Sigmoid colon (tissue), 4 donors: Measurements from ENCODE around the gene SYNJ2.

Experiments
- CTCF ChIP-seq, 4 experiments: fragments of 450-650 bp in 3 of 4; fragments of 200-600 bp in 1 of 4; IDR thresholded peaks; one replicate each; pipeline ENCODE4 v1.5.1; 2016 to 2019; ENCODE audit warnings: antibody characterized with exemption in 4 of 4, mild to moderate bottlenecking in 3 of 4, moderate library complexity in 2 of 4
- EP300 ChIP-seq, 4 donors: sonication (generic); formaldehyde crosslinking; IDR thresholded peaks; one replicate each; pipeline ENCODE4 v1.6.1; 2017; ENCODE audit warnings: antibody characterized with exemption in 4 of 4
- POLR2A ChIP-seq, 2 donors: fragments of 450-650 bp; IDR thresholded peaks; one replicate each; pipeline ENCODE4 v1.6.1; 2016; ENCODE audit warnings: antibody characterized with exemption in 2 of 2, mild to moderate bottlenecking in 2 of 2, moderate library complexity in 2 of 2
- POLR2AphosphoS5 ChIP-seq, 4 donors: sonication (generic); formaldehyde crosslinking; IDR thresholded peaks; one replicate each; pipeline ENCODE4 v1.6.1; 2017; ENCODE audit warnings: antibody characterized with exemption in 4 of 4

GRCh38 chr6:158081657-158081935 lies 99.9 kb downstream of the SYNJ2 start:
- TF ChIP-seq POLR2A (IDR thresholded peaks at IDR 0.05) (no peak), CTCF (IDR thresholded peaks at IDR 0.05) (no peak), POLR2AphosphoS5 (IDR thresholded peaks at IDR 0.05) (no peak), EP300 (IDR thresholded peaks at IDR 0.05) (no peak)
